SK-N-SH (cell line): ENCODE data around the gene BAG1. TPM values are rescaled to one million over a fixed set of nuclear protein-coding genes. Genes with fewer than 3 reads are reported as not detected.
A peak's percentile ranks its signal among the peaks of the same experiment; 100 is the strongest.

Source experiments
- CTCF ChIA-PET: fragments of 300-600, 350-600 bp; formaldehyde crosslinking; extraction: SDS; loops from one replicate; lab custom pipeline; 2021; lab: Yijun Ruan, JAX
- POLR2A ChIA-PET: fragments of 350-600 bp; sonication (Branson Sonifier 250); formaldehyde crosslinking; extraction: SDS; loops from one replicate; lab custom pipeline; 2020; ENCODE audit warnings: antibody characterized with exemption, inconsistent platforms; lab: Yijun Ruan, JAX
- DNase-seq: peaks from one replicate; pipeline ENCODE4 v3.0.0; 2012
- H2AFZ ChIP-seq: fragments of 200-600 bp; sonication (generic); 2 replicates; pipeline ENCODE4 v1.8.1; 2016; ENCODE audit warnings: antibody characterized with exemption, mild to moderate bottlenecking, low read depth
- H3F3A ChIP-seq: fragments of 200-600 bp; sonication (generic); replicated peaks from 2 replicates; pipeline ENCODE3; 2016; ENCODE audit warnings: antibody characterized with exemption, mild to moderate bottlenecking; ENCODE audit not compliant: insufficient read depth
- H3K27ac ChIP-seq, 2 experiments: fragments of 200-500 bp in 1 of 2; fragments of 200-600 bp in 1 of 2; sonication (Bioruptor generic) in 1 of 2; sonication (generic), shearing (Covaris generic) in 1 of 2; 2 replicates each; pipeline versions ENCODE4 v1.5.1 to v1.6.1; 2014 to 2016; ENCODE audit warnings: low read depth in 2 of 2, inconsistent platforms in 1 of 2, low read length in 1 of 2, mild to moderate bottlenecking in 1 of 2, mixed read lengths in 1 of 2
- H3K27me3 ChIP-seq: fragments of 200-600 bp; sonication (generic), shearing (Covaris generic); 2 replicates; pipeline ENCODE4 v1.6.1; 2016; ENCODE audit warnings: mixed run types; ENCODE audit not compliant: insufficient read depth
- H3K36me3 ChIP-seq, 2 experiments: fragments of 200-500 bp in 1 of 2; fragments of 200-600 bp in 1 of 2; sonication (Bioruptor generic) in 1 of 2; sonication (generic) in 1 of 2; replicated peaks in 1 of 2; 2 replicates each; pipeline versions ENCODE3 to v1.5.1; 2014 to 2016; ENCODE audit warnings: low read length in 1 of 2, mild to moderate bottlenecking in 1 of 2; ENCODE audit not compliant: insufficient read depth in 2 of 2, control insufficient read depth in 1 of 2
- H3K4me1 ChIP-seq, 2 experiments: fragments of 200-500 bp in 1 of 2; fragments of 200-600 bp in 1 of 2; sonication (Bioruptor generic) in 1 of 2; sonication (generic), shearing (Covaris generic) in 1 of 2; 2 replicates each; pipeline versions ENCODE4 v1.5.1 to v1.6.1; 2014 to 2016; ENCODE audit warnings: low read depth in 1 of 2, low read length in 1 of 2, mixed run types in 1 of 2; ENCODE audit not compliant: insufficient read depth in 2 of 2, control insufficient read depth in 1 of 2
- H3K4me2 ChIP-seq: fragments of 200-600 bp; sonication (generic), shearing (Covaris generic); 2 replicates; pipeline ENCODE4 v1.6.1; 2017; ENCODE audit warnings: mixed run types
- H3K4me3 ChIP-seq, 2 experiments: fragments of 200-500 bp in 1 of 2; fragments of 200-600 bp in 1 of 2; sonication (Bioruptor generic) in 1 of 2; sonication (generic), shearing (Covaris generic) in 1 of 2; 2 replicates each; pipeline versions ENCODE4 v1.5.1 to v1.8.1; 2014 to 2016; ENCODE audit warnings: low read depth in 2 of 2, inconsistent platforms in 1 of 2, low read length in 1 of 2, mild to moderate bottlenecking in 1 of 2, mixed read lengths in 1 of 2, moderate library complexity in 1 of 2
- H3K79me2 ChIP-seq: fragments of 200-600 bp; sonication (generic); 2 replicates; pipeline ENCODE4 v1.8.1; 2017; ENCODE audit warnings: mild to moderate bottlenecking; ENCODE audit not compliant: insufficient read depth
- H3K9ac ChIP-seq: fragments of 200-600 bp; sonication (generic); 2 replicates; pipeline ENCODE4 v1.6.1; 2017; ENCODE audit warnings: mixed run types
- H3K9me2 ChIP-seq: fragments of 200-600 bp; sonication (generic); 2 replicates; pipeline ENCODE4 v1.6.1; 2017; ENCODE audit warnings: mixed run types
- H3K9me3 ChIP-seq: fragments of 200-600 bp; sonication (generic); 2 replicates; pipeline ENCODE4 v1.6.1; 2017; ENCODE audit warnings: mixed run types, mild to moderate bottlenecking, moderate library complexity
- H4K20me1 ChIP-seq: fragments of 200-600 bp; sonication (generic); 2 replicates; pipeline ENCODE4 v1.6.1; 2017; ENCODE audit warnings: mild to moderate bottlenecking, mixed run types; ENCODE audit not compliant: insufficient read depth
- ELF1 ChIP-seq: IDR thresholded peaks from 2 replicates; pipeline ENCODE4 v1.4.0; 2012
- EP300 ChIP-seq, 2 experiments: IDR thresholded peaks; 2 replicates each; pipeline versions ENCODE4 v1.4.0 to v1.6.1; 2012; ENCODE audit warnings: borderline replicate concordance in 1 of 2, low read depth in 1 of 2, low read length in 1 of 2
- EZH2phosphoT487 ChIP-seq: fragments of 200-600 bp; sonication (generic); IDR thresholded peaks from 2 replicates; pipeline ENCODE4 v1.6.1; 2017; ENCODE audit warnings: low read depth, mixed run types, mild to moderate bottlenecking, antibody characterized with exemption, moderate library complexity, borderline replicate concordance
- FOSL2 ChIP-seq: IDR thresholded peaks from 2 replicates; pipeline ENCODE4 v1.4.0; 2012; ENCODE audit warnings: low read depth, mild to moderate bottlenecking, moderate library complexity, borderline replicate concordance
- FOXM1 ChIP-seq: IDR thresholded peaks from 2 replicates; pipeline ENCODE4 v1.4.0; 2012; ENCODE audit warnings: low read depth, mild to moderate bottlenecking
- MEF2A ChIP-seq: IDR thresholded peaks from 2 replicates; pipeline ENCODE4 v1.4.0; 2012; ENCODE audit warnings: low read depth, borderline replicate concordance
- NFIC ChIP-seq: IDR thresholded peaks from 2 replicates; pipeline ENCODE4 v1.4.0; 2012; ENCODE audit warnings: borderline replicate concordance
- NRF1 ChIP-seq: IDR thresholded peaks from 2 replicates; pipeline ENCODE4 v1.6.1; 2012; ENCODE audit warnings: low read depth, mild to moderate bottlenecking, low read length
- POLR2AphosphoS5 ChIP-seq: IDR thresholded peaks from 2 replicates; pipeline ENCODE4 v1.6.1; 2012; ENCODE audit warnings: low read depth, low read length
- RAD21 ChIP-seq: IDR thresholded peaks from 2 replicates; pipeline ENCODE4 v1.6.1; 2012; ENCODE audit warnings: mild to moderate bottlenecking, low read length
- RCOR1 ChIP-seq: fragments of 150-350 bp; IDR thresholded peaks from 2 replicates; pipeline ENCODE4 v1.6.1; 2017; ENCODE audit warnings: antibody characterized with exemption, low read length
- RXRA ChIP-seq: IDR thresholded peaks from 2 replicates; pipeline ENCODE4 v1.4.0; 2012; ENCODE audit warnings: low read depth, mild to moderate bottlenecking, borderline replicate concordance
- TAF1 ChIP-seq: IDR thresholded peaks from 2 replicates; pipeline ENCODE4 v1.6.1; 2012; ENCODE audit warnings: low read depth, mild to moderate bottlenecking, low read length, moderate library complexity, borderline replicate concordance
- TEAD4 ChIP-seq: IDR thresholded peaks from 2 replicates; pipeline ENCODE4 v1.4.0; 2012; ENCODE audit warnings: mild to moderate bottlenecking, borderline replicate concordance; ENCODE audit not compliant: insufficient read depth
- WGBS: methylation state at CpG from one replicate; pipeline ENCODE4 v1.1.6; 2017; ENCODE audit warnings: low lambda C conversion rate; 5-methylcytosine and 5-hydroxymethylcytosine counted together
- polyA plus RNA-seq, 3 experiments: library from polyadenylated mRNA; depleted of rRNA; stranded (reverse); fragments of >200 nt; gene quantifications; 2 replicates each; pipeline ENCODE4 v1.2.3, GENCODE V29; 2012
- TF ChIP-seq, protein P1 (sequence below): IDR thresholded peaks from 2 replicates; pipeline ENCODE4 v1.4.0; 2012; ENCODE audit warnings: low read depth, borderline replicate concordance
- TF ChIP-seq, protein P2 (sequence below): IDR thresholded peaks from 2 replicates; pipeline ENCODE4 v1.4.0; 2012; ENCODE audit warnings: low read depth
- TF ChIP-seq, protein P3 (sequence below): fragments of 150-350 bp; IDR thresholded peaks from 2 replicates; pipeline ENCODE4 v1.6.1; 2016; ENCODE audit warnings: mild to moderate bottlenecking, low read depth, low read length
- TF ChIP-seq, protein P4 (sequence below): IDR thresholded peaks from 2 replicates; pipeline ENCODE4; 2012
- TF ChIP-seq, protein P5 (sequence below): fragments of 150-350 bp; IDR thresholded peaks from 2 replicates; pipeline ENCODE4 v1.6.1; 2017; ENCODE audit warnings: antibody characterized with exemption, low read length, low read depth, borderline replicate concordance
- TF ChIP-seq, protein P6 (sequence below): IDR thresholded peaks from 2 replicates; pipeline ENCODE4 v1.4.0; 2012; ENCODE audit warnings: low read depth, borderline replicate concordance
- TF ChIP-seq, protein P7 (sequence below): IDR thresholded peaks from 2 replicates; pipeline ENCODE4 v1.6.1; 2012; ENCODE audit warnings: mild to moderate bottlenecking, low read depth, low read length, moderate library complexity

BAG1 gene
- polyA plus RNA-seq, 1 of the 3 experiments (the other 2 are of a cell fraction) = 49.9 TPM

DNA sequence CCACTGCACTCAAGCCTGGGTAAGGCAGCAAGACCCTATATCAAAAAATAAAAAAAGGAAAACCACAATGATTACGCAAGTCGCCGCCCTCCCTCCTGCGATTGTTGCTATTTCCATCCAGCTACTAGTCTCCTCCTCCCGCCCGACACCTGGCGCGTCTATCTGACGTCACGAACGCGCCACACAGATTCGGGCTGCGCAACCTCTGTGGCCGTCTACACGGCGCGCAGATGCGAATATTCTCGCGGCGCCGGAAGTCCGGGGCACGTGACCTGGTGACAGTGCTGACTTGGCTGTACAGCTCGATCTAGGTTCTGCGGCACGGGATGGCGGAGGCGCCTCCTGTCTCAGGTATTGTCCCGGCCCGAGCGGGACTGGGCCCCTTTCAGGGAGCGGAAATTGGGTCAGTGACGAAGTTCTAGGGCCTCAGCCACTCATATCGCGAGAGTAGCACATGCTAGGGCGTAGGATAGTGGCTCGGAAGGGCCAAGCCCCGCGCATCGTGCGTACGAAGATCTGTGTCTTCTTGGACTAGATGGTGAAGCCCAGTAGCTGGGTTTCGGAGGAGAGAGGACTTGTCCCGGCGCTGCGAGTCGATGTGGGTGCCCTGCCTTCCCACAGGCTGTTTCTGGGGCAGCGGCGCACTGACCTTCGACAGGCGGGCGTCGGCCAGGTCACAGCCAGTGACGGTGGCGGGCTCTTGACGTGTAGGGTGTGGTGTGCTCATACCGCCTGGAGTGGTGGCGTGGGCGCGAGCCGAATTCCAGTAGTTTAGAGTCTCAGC lies 25.9 kb upstream of the BAG1 start, which contains the start of gene NFX1:
Gene NFX1 (plus strand): TSS at position 270 of the 784 bp plus-strand sequence. CDS start 57 bp downstream, at position 327.
- peak within 1 kb of the TSS; percentile 79 for H3K4me2 ChIP-seq
- POLR2A ChIA-PET = interaction anchor here (0.8 to 2.1 kb wide), 4 partner anchors 16 to 740 kb away, joined by 3 to 10 read pairs (median 4); partner anchors contain the start of genes BAG1 and CHMP5
- H4K20me1 ChIP-seq = no peaks in the 10 kb centered on the region
- H3K27me3 ChIP-seq = no peaks in the 10 kb centered on the region
- peaks cover 0 to 11% of the 10 kb centered on the region in 2 experiments; a peak in 2 of 4 replicates for H3K4me1 ChIP-seq
- H3K9ac ChIP-seq = peak within 1 kb of the TSS; percentile 84
- CTCF ChIA-PET = interaction anchor here (1.2 to 1.6 kb wide), 2 partner anchors 64 to 163 kb away, joined by 3 to 6 read pairs; no protein-coding TSS in a partner anchor
- H3K9me2 ChIP-seq = no peaks in the 10 kb centered on the region
- peaks cover 34 to 46% of the 10 kb centered on the region in 2 experiments for H3K36me3 ChIP-seq
- H2AFZ ChIP-seq = peak within 1 kb of the TSS; percentile 74
- H3F3A ChIP-seq = peaks cover 22% of the 10 kb centered on the region
- peak; percentile 94 for DNase-seq
- WGBS = 3% methylated on average over 27 of the region's 63 CpGs
- H3K27ac ChIP-seq = peak within 1 kb of the TSS; percentile 94 to 98
- no peaks in the 10 kb centered on the region for H3K9me3 ChIP-seq
- peaks cover 50% of the 10 kb centered on the region for H3K79me2 ChIP-seq
- peak within 1 kb of the TSS; percentile 80 to 83 for H3K4me3 ChIP-seq
- TF ChIP-seq, protein P1, sequence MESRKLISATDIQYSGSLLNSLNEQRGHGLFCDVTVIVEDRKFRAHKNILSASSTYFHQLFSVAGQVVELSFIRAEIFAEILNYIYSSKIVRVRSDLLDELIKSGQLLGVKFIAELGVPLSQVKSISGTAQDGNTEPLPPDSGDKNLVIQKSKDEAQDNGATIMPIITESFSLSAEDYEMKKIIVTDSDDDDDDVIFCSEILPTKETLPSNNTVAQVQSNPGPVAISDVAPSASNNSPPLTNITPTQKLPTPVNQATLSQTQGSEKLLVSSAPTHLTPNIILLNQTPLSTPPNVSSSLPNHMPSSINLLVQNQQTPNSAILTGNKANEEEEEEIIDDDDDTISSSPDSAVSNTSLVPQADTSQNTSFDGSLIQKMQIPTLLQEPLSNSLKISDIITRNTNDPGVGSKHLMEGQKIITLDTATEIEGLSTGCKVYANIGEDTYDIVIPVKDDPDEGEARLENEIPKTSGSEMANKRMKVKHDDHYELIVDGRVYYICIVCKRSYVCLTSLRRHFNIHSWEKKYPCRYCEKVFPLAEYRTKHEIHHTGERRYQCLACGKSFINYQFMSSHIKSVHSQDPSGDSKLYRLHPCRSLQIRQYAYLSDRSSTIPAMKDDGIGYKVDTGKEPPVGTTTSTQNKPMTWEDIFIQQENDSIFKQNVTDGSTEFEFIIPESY = peak; percentile 85; the same call in 1 of the 2 replicates
- no peak for TF ChIP-seq EZH2phosphoT487
- TF ChIP-seq, protein P2, sequence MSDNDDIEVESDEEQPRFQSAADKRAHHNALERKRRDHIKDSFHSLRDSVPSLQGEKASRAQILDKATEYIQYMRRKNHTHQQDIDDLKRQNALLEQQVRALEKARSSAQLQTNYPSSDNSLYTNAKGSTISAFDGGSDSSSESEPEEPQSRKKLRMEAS = peak; percentile 98
- TF ChIP-seq EP300 (IDR thresholded peaks at IDR 0.05; ENCODE audit: borderline replicate concordance in 1 of 2, low read depth in 1 of 2, low read length in 1 of 2) = peak in 1 of 2 experiments; percentile 53; a peak in 2 of 4 replicates
- TF ChIP-seq, protein P3, sequence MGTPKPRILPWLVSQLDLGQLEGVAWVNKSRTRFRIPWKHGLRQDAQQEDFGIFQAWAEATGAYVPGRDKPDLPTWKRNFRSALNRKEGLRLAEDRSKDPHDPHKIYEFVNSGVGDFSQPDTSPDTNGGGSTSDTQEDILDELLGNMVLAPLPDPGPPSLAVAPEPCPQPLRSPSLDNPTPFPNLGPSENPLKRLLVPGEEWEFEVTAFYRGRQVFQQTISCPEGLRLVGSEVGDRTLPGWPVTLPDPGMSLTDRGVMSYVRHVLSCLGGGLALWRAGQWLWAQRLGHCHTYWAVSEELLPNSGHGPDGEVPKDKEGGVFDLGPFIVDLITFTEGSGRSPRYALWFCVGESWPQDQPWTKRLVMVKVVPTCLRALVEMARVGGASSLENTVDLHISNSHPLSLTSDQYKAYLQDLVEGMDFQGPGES = no peak
- no peak; the same call in 1 of the 2 replicates for TF ChIP-seq NFIC
- no peak for TF ChIP-seq RAD21
- TF ChIP-seq FOSL2 = no peak
- no peak for TF ChIP-seq TEAD4
- TF ChIP-seq TAF1 = peak; percentile 68
- TF ChIP-seq, protein P4, sequence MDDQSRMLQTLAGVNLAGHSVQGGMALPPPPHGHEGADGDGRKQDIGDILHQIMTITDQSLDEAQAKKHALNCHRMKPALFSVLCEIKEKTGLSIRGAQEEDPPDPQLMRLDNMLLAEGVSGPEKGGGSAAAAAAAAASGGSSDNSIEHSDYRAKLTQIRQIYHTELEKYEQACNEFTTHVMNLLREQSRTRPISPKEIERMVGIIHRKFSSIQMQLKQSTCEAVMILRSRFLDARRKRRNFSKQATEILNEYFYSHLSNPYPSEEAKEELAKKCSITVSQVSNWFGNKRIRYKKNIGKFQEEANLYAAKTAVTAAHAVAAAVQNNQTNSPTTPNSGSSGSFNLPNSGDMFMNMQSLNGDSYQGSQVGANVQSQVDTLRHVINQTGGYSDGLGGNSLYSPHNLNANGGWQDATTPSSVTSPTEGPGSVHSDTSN = no peak
- peak; percentile 71; the same call in 1 of the 2 replicates for TF ChIP-seq ELF1
- no peak for TF ChIP-seq FOXM1
- peak; percentile 61 for TF ChIP-seq RCOR1
- TF ChIP-seq POLR2AphosphoS5 = peak; percentile 95
- TF ChIP-seq MEF2A = 0 out of 2 replicates have a peak, but pooled peaks have one; percentile 76
- peak; percentile 95 for TF ChIP-seq NRF1
- TF ChIP-seq, protein P5, sequence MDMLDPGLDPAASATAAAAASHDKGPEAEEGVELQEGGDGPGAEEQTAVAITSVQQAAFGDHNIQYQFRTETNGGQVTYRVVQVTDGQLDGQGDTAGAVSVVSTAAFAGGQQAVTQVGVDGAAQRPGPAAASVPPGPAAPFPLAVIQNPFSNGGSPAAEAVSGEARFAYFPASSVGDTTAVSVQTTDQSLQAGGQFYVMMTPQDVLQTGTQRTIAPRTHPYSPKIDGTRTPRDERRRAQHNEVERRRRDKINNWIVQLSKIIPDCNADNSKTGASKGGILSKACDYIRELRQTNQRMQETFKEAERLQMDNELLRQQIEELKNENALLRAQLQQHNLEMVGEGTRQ = peak; percentile 93
- no peak for TF ChIP-seq RXRA
- TF ChIP-seq, protein P6, sequence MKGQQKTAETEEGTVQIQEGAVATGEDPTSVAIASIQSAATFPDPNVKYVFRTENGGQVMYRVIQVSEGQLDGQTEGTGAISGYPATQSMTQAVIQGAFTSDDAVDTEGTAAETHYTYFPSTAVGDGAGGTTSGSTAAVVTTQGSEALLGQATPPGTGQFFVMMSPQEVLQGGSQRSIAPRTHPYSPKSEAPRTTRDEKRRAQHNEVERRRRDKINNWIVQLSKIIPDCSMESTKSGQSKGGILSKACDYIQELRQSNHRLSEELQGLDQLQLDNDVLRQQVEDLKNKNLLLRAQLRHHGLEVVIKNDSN = peak; percentile 99
- TF ChIP-seq, protein P7, sequence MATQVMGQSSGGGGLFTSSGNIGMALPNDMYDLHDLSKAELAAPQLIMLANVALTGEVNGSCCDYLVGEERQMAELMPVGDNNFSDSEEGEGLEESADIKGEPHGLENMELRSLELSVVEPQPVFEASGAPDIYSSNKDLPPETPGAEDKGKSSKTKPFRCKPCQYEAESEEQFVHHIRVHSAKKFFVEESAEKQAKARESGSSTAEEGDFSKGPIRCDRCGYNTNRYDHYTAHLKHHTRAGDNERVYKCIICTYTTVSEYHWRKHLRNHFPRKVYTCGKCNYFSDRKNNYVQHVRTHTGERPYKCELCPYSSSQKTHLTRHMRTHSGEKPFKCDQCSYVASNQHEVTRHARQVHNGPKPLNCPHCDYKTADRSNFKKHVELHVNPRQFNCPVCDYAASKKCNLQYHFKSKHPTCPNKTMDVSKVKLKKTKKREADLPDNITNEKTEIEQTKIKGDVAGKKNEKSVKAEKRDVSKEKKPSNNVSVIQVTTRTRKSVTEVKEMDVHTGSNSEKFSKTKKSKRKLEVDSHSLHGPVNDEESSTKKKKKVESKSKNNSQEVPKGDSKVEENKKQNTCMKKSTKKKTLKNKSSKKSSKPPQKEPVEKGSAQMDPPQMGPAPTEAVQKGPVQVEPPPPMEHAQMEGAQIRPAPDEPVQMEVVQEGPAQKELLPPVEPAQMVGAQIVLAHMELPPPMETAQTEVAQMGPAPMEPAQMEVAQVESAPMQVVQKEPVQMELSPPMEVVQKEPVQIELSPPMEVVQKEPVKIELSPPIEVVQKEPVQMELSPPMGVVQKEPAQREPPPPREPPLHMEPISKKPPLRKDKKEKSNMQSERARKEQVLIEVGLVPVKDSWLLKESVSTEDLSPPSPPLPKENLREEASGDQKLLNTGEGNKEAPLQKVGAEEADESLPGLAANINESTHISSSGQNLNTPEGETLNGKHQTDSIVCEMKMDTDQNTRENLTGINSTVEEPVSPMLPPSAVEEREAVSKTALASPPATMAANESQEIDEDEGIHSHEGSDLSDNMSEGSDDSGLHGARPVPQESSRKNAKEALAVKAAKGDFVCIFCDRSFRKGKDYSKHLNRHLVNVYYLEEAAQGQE = no peak
